HL-60 (cell line): ENCODE data around the gene KDM5C.

ENCODE experiments used
- DNase-seq, 2 experiments: peaks; one replicate each; pipeline ENCODE4 v3.0.0-alpha.2; 2010 to 2020; ENCODE audit warnings: low read depth in 1 of 2, low spot score in 1 of 2
- H3K27ac ChIP-seq: fragments of 250-450 bp; sonication (Bioruptor Pico); replicated peaks from 2 replicates; pipeline ENCODE4 v1.5.1; 2020; ENCODE audit warnings: mild to moderate bottlenecking, moderate library complexity
- H3K27me3 ChIP-seq: fragments of 250-450 bp; sonication (Bioruptor Pico); 2 replicates; pipeline ENCODE4 v1.5.1; 2021; ENCODE audit warnings: mild to moderate bottlenecking, moderate library complexity; ENCODE audit not compliant: insufficient read depth, poor library complexity, severe bottlenecking
- H3K4me3 ChIP-seq: replicated peaks from 2 replicates; pipeline ENCODE4 v1.5.1; 2011; ENCODE audit warnings: mild to moderate bottlenecking, control low read depth, low read length; ENCODE audit not compliant: insufficient read depth
- CTCF ChIP-seq: IDR thresholded peaks from one replicate; pipeline ENCODE4 v1.5.1; 2011; ENCODE audit warnings: low read length, control low read depth, inconsistent platforms; ENCODE audit not compliant: insufficient read depth
- GABPA ChIP-seq: IDR thresholded peaks from 2 replicates; pipeline ENCODE4 v1.6.1; 2012; ENCODE audit warnings: low read depth
- POLR2AphosphoS5 ChIP-seq: IDR thresholded peaks from 2 replicates; pipeline ENCODE4 v1.6.1; 2012; ENCODE audit warnings: low read depth
- REST ChIP-seq: IDR thresholded peaks from 2 replicates; pipeline ENCODE4 v1.6.1; 2012; ENCODE audit warnings: low read depth; ENCODE audit not compliant: insufficient replicate concordance
- SPI1 ChIP-seq: IDR thresholded peaks from 2 replicates; pipeline ENCODE4 v1.6.1; 2012; ENCODE audit warnings: low read depth, mild to moderate bottlenecking, borderline replicate concordance

Gene KDM5C

DNA sequence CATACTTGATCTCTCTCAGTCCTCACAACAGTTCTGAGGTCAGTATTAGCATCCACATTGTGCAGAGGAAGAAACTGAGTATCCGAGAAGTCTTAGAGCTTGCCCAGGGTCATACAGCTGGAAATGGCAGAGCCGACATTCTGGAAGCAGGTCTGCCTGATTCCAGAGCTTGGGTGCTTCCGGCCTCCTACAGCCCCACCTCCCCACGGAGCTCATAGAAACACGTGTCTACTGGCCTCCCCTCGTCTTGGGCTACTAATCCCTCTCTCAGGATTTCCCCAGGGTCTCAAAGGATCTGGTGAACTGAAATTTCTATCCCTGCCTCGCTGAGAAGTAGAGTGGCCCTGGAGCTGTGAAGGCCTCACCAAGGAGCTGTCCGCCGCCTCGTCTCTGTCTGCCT, 12.0 kb upstream of the KDM5C start:
- TF ChIP-seq CTCF (no peak), GABPA (no peak), POLR2AphosphoS5 (no peak), SPI1 (no peak), REST (no peak)
- Histone ChIP-seq H3K27me3 (no peaks in the 10 kb centered on the region), H3K4me3 (no peak overlapping the region), H3K27ac (no peak overlapping the region)
- DNase-seq: no peak

DNA sequence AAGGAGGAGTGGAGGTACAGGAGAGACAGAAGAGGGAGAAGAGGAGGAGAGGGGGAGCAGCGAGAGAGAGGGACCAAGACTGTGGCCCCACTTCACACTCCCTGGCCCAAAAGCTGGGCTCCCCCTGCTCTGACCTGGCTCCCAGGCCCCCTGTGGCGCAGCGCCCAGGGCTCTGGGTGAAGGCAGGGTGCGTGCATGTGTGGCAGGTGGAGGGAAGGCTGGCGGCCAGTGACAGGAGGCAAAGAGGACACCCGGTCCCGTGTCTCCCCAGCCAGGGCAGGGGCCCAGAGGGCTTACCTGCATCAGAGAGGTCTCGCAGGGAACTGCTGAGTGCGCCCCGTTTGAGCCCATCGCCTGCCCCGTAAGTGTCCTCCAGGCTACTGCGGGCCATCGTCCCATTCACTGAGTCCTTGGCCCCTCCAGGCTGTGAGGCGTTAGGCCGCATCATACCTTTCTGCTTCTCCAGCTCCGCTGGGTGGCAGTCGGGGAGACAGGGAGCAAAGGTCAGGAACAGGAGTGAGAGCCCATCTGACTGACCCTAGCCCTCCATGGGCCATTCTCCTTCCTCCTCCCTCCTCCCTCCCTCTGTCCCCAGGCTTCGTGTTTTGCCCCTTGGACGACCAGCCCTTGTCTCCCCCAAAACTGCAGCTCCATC, 11.1 kb upstream of the KDM5C start:
- no peak overlapping the region for H3K4me3 ChIP-seq
- TF ChIP-seq REST (no peak), CTCF (no peak), GABPA (no peak), POLR2AphosphoS5 (no peak), SPI1 (no peak)

DNA sequence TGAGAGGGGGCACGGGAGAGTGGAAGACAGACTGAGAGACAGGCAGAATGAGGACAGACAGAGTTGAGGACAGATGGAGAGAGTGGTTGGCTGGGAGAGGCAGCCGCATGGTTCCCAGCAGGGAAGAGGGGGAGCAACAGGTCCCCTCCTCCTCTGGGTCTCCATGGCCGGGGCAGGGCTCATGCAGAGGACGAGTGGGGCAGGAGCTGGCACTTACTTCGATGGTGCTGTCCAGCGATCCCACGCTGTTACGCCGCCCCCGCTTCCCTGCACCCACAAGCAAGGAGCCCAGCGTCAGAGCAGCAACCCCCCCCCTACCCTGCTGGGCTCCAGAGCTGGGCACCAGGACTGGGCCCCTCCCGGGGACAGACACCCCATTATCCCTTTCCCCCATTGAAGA, 10.6 kb upstream of the KDM5C start:
- H3K27ac ChIP-seq: no peak overlapping the region
- no peaks in the 10 kb centered on the region for H3K27me3 ChIP-seq
- DNase-seq: no peak
- no peak overlapping the region for H3K4me3 ChIP-seq
- no peak for TF ChIP-seq POLR2AphosphoS5
- TF ChIP-seq SPI1: no peak

More for the DNA sequence above, 11.1 kb upstream of the KDM5C start:
- Histone ChIP-seq H3K27me3 (no peaks in the 10 kb centered on the region), H3K27ac (no peak overlapping the region)
- DNase-seq: no peak

DNA sequence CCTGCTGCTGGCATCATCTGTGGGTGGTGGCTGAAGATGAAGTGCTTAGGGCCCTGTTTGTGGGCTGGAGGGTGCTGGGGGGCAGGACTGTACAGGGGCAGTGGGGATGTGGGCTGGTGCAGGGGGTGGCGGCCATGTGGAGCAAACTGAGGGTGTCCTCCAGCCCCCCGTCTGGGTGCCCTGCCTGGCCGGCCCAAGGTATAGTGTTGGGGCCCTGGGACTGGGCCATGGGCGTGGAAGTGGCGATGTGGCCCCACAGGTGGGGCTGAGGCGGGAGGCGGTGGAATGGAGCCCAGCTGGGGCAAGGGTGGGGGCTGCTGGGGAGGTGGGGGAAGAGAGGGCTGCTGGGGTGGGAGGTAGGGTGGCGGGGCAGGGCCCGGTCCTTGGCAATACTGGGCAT, 9.5 kb upstream of the KDM5C start:
- Histone ChIP-seq H3K27me3 (no peaks in the 10 kb centered on the region), H3K27ac (no peak overlapping the region), H3K4me3 (no peak overlapping the region)
- no peak for DNase-seq
- TF ChIP-seq REST: no peak
- no peak for TF ChIP-seq GABPA
